ENCODE data around the gene SV2C.

GRCh38 chr5:76339919-76340318 is 256.7 kb downstream of the SV2C start:
- TF ChIP-seq CTCF (IDR thresholded peaks at IDR 0.05), result no peak
- no peak for TF ChIP-seq EZH2 (IDR thresholded peaks at IDR 0.05)
- no peak for TF ChIP-seq EZH2phosphoT487 (IDR thresholded peaks at IDR 0.05)
